Body of pancreas (tissue), 4 donors: ENCODE data around the gene P3H2. TPM values are rescaled to one million over a fixed set of nuclear protein-coding genes. Genes with fewer than 3 reads are reported as not detected.

Experiments
- ATAC-seq: fragments of 150-250 bp; one replicate; pipeline ENCODE4 v1.9.1; 2016
- DNase-seq, 4 donors: peaks; one replicate each; pipeline ENCODE4 v3.0.0-alpha.2; 2019
- H3K27ac ChIP-seq, 4 donors: fragments of 200-600 bp; sonication (generic); 1 replicate in 3 of 4; 2 replicates in 1 of 4; pipeline versions ENCODE4 v1.5.1 to v1.6.1; 2016 to 2019; ENCODE audit warnings: mild to moderate bottlenecking in 1 of 4, mixed read lengths in 1 of 4, moderate library complexity in 1 of 4
- H3K27me3 ChIP-seq, 2 donors: fragments of 200-600 bp; sonication (generic); one replicate each; pipeline ENCODE4 v1.6.0; 2016; ENCODE audit warnings: mild to moderate bottlenecking in 1 of 2
- H3K36me3 ChIP-seq, 2 donors: fragments of 200-600 bp; sonication (generic); replicated peaks in 1 of 2; 2 replicates each; pipeline ENCODE4 v1.5.1; 2016; ENCODE audit warnings: low read depth in 2 of 2; ENCODE audit not compliant: insufficient read depth in 1 of 2
- H3K4me1 ChIP-seq: fragments of 200-600 bp; sonication (generic); one replicate; pipeline ENCODE4 v1.6.0; 2016
- H3K4me3 ChIP-seq, 2 donors: fragments of 200-600 bp; sonication (generic); 1 replicate in 1 of 2; 2 replicates in 1 of 2; pipeline ENCODE4 v1.5.1; 2016 to 2019
- H3K9me3 ChIP-seq, 3 donors: fragments of 200-600 bp; sonication (generic); 1 replicate in 2 of 3; 2 replicates in 1 of 3; pipeline ENCODE4 v1.5.1; 2016
- CTCF ChIP-seq, 7 experiments: fragments of 450-650 bp in 4 of 7; fragments of 200-600 bp in 3 of 7; sonication (generic) in 3 of 7; IDR thresholded peaks; one replicate each; pipeline ENCODE4 v1.5.1; 2016 to 2019; ENCODE audit warnings: antibody characterized with exemption in 7 of 7
- POLR2A ChIP-seq, 3 donors: fragments of 450-650 bp; IDR thresholded peaks; one replicate each; pipeline ENCODE4 v1.6.1; 2016; ENCODE audit warnings: antibody characterized with exemption in 3 of 3, mild to moderate bottlenecking in 2 of 3
- WGBS, 2 donors: methylation state at CpG; one replicate each; pipeline ENCODE4 v1.1.5; 2017; 5-methylcytosine and 5-hydroxymethylcytosine counted together
- intact Hi-C: fragments of 100-400 bp; cut with DNase I; formaldehyde crosslinking; loops from one replicate; pipeline ENCODE4 v1.15.1; 2023
- total RNA-seq, 2 donors: library from RNA; depleted of rRNA; stranded (reverse); fragments of >200 nt; gene quantifications; one replicate each; pipeline ENCODE4 v1.1.0, GENCODE V29; 2016

The P3H2 gene
- total RNA-seq, 2 donors from 2014 or later = 3.0 to 35.5 TPM

GRCh38 chr3:189977174-189977573 lies 143.5 kb downstream of the P3H2 start:
- Histone ChIP-seq H3K27ac (no peak overlapping the region), H3K4me3 (no peak overlapping the region), H3K4me1 (peaks cover 5% of the 10 kb centered on the region), H3K36me3 (no peaks in the 10 kb centered on the region), H3K27me3 (no peaks in the 10 kb centered on the region), H3K9me3 (no peaks in the 10 kb centered on the region)
- WGBS, 2 donors = 80 to 87% methylated on average over 5 of the region's 5 CpGs
- ATAC-seq = no peak
- TF ChIP-seq POLR2A (IDR thresholded peaks at IDR 0.05) (no peak), CTCF (IDR thresholded peaks at IDR 0.05) (no peak)
- intact Hi-C loops = no loop called here
- no peak for DNase-seq

- Histone ChIP-seq H3K4me1 (no peaks in the 10 kb centered on the region), H3K4me3 (no peak overlapping the region), H3K27me3 (no peaks in the 10 kb centered on the region), H3K27ac (no peak overlapping the region), H3K36me3 (no peaks in the 10 kb centered on the region), H3K9me3 (no peaks in the 10 kb centered on the region)
- ATAC-seq (no peak), DNase-seq (no peak)
- intact Hi-C loops = no loop called here
- TF ChIP-seq CTCF (IDR thresholded peaks at IDR 0.05) (no peak), POLR2A (IDR thresholded peaks at IDR 0.05) (no peak)
- WGBS, 2 donors = 51 to 53% methylated on average over 4 of the region's 4 CpGs
Observed at GRCh38 chr3:189975391-189975990, 145.2 kb downstream of the P3H2 start.

- H3K27me3 ChIP-seq = no peaks in the 10 kb centered on the region
- no peaks in the 10 kb centered on the region for H3K4me1 ChIP-seq
- H3K36me3 ChIP-seq = no peaks in the 10 kb centered on the region
- no peak overlapping the region for H3K27ac ChIP-seq
- H3K4me3 ChIP-seq = no peak overlapping the region
- no peak for DNase-seq
- no peaks in the 10 kb centered on the region for H3K9me3 ChIP-seq
- ATAC-seq = no peak
- 75 to 77% methylated on average over 12 of the region's 12 CpGs for WGBS, 2 donors
- TF ChIP-seq POLR2A (IDR thresholded peaks at IDR 0.05) = no peak
- no peak for TF ChIP-seq CTCF (IDR thresholded peaks at IDR 0.05)
- intact Hi-C loops = loop anchor here (5.0 kb wide), 1 partner anchor 348 kb away; the partner anchor contains the start of gene CLDN1
Observed at GRCh38 chr3:189974359-189974758, 146.3 kb downstream of the P3H2 start.

- Histone ChIP-seq H3K27me3 (no peaks in the 10 kb centered on the region), H3K4me1 (no peaks in the 10 kb centered on the region), H3K4me3 (no peak overlapping the region), H3K36me3 (no peaks in the 10 kb centered on the region), H3K9me3 (no peaks in the 10 kb centered on the region), H3K27ac (no peak overlapping the region)
- 19 to 23% methylated on average over 5 of the region's 5 CpGs for WGBS, 2 donors
- DNase-seq = peak in 2 of 4 donors; percentile 20 to 33
- peak; percentile 59 for ATAC-seq
- peak; percentile 47 to 91 (median 83) for TF ChIP-seq CTCF (IDR thresholded peaks at IDR 0.05)
- TF ChIP-seq POLR2A (IDR thresholded peaks at IDR 0.05) = no peak
- intact Hi-C loops = loop anchor here (5.0 kb wide), 1 partner anchor 235 kb away; no protein-coding TSS in a partner anchor
Observed at GRCh38 chr3:189967254-189967865, 153.3 kb downstream of the P3H2 start.
